ENCODE measurements around the gene HMOX1. TPM values are rescaled to one million over a fixed set of nuclear protein-coding genes. Genes with fewer than 3 reads are reported as not detected.

HMOX1 gene
- total RNA-seq, 1 experiment from 2014 or later: 12.1 TPM

- H3K4me1 Mint-ChIP-seq: peaks cover 70% of the 10 kb centered on the region
- ChIA-PET CTCF (interaction anchor here (0.6 kb wide), 1 partner anchor 221 kb away, joined by 3 read pairs; no protein-coding TSS in a partner anchor), POLR2A (interaction anchor here (1.1 kb wide), 1 partner anchor 19 kb away, joined by 3 read pairs; no protein-coding TSS in a partner anchor)
- no peaks in the 10 kb centered on the region for H3K27me3 Mint-ChIP-seq (ENCODE audit: low read depth)
- no peaks in the 10 kb centered on the region for H3K36me3 Mint-ChIP-seq
- peak overlapping the region; percentile 90 for H3K27ac Mint-ChIP-seq
- ATAC-seq (peak; percentile 13), DNase-seq (ENCODE audit: low spot score) (no peak)
- H3K4me3 Mint-ChIP-seq: 0 out of 2 replicates have a peak overlapping the region, but pooled peaks have one; percentile 0
- no peaks in the 10 kb centered on the region for H3K9me3 Mint-ChIP-seq
- no peak for TF ChIP-seq SMAD4 (CRISPR knock-in tag; IDR thresholded peaks at IDR 0.05)
- peak; percentile 31; the same call in 1 of the 2 replicates for TF ChIP-seq USF1 (CRISPR knock-in tag; IDR thresholded peaks at IDR 0.05)
- TF ChIP-seq ZNF121 (CRISPR knock-in tag; IDR thresholded peaks at IDR 0.05): peak; percentile 10; the same call in 1 of the 2 replicates
Observed at GRCh38 chr22:35377735-35378134, 3.2 kb upstream of the HMOX1 start.

GRCh38 chr22:35378621-35379020 is 2.3 kb upstream of the HMOX1 start:
- peaks cover 70% of the 10 kb centered on the region for H3K4me1 Mint-ChIP-seq
- H3K27me3 Mint-ChIP-seq (ENCODE audit: low read depth): no peaks in the 10 kb centered on the region
- ChIA-PET POLR2A (no interaction called here), CTCF (interaction anchor here (1.2 kb wide), 1 partner anchor 9 kb away, joined by 6 read pairs; no protein-coding TSS in a partner anchor)
- no peaks in the 10 kb centered on the region for H3K9me3 Mint-ChIP-seq
- H3K27ac Mint-ChIP-seq: peak overlapping the region; percentile 60
- no peak for DNase-seq (ENCODE audit: low spot score)
- TF ChIP-seq ZNF121 (CRISPR knock-in tag; IDR thresholded peaks at IDR 0.05) (no peak), NR2C2 (CRISPR knock-in tag; IDR thresholded peaks at IDR 0.05) (no peak), PRDM15 (CRISPR knock-in tag; IDR thresholded peaks at IDR 0.05) (no peak), PREB (CRISPR knock-in tag; IDR thresholded peaks at IDR 0.05; ENCODE audit: borderline replicate concordance) (no peak), ZNF512 (CRISPR knock-in tag; IDR thresholded peaks at IDR 0.05; ENCODE audit: borderline replicate concordance) (no peak), FOXP1 (CRISPR knock-in tag; IDR thresholded peaks at IDR 0.05; ENCODE audit: borderline replicate concordance) (no peak), MLX (CRISPR knock-in tag; IDR thresholded peaks at IDR 0.05) (no peak), RELA (CRISPR knock-in tag; IDR thresholded peaks at IDR 0.05; ENCODE audit: borderline replicate concordance) (no peak), ZBTB21 (CRISPR knock-in tag; IDR thresholded peaks at IDR 0.05; ENCODE audit: borderline replicate concordance) (no peak), MYBL2 (CRISPR knock-in tag; IDR thresholded peaks at IDR 0.05) (no peak)
- ATAC-seq: no peak
- no peaks in the 10 kb centered on the region; the same call in 1 of the 2 replicates for H3K36me3 Mint-ChIP-seq
- H3K4me3 Mint-ChIP-seq: no peak overlapping the region

Data from WTC11 (cell line).